ENCODE data around the gene PAQR8. TPM values are rescaled to one million over a fixed set of nuclear protein-coding genes. Genes with fewer than 3 reads are reported as not detected.

Gene PAQR8
- total and polyA plus RNA-seq, 2 of the 13 experiments (the other 11 are each of a cell fraction or from before 2014, with no cell fraction given), result 37.7 to 50.7 TPM

DNA sequence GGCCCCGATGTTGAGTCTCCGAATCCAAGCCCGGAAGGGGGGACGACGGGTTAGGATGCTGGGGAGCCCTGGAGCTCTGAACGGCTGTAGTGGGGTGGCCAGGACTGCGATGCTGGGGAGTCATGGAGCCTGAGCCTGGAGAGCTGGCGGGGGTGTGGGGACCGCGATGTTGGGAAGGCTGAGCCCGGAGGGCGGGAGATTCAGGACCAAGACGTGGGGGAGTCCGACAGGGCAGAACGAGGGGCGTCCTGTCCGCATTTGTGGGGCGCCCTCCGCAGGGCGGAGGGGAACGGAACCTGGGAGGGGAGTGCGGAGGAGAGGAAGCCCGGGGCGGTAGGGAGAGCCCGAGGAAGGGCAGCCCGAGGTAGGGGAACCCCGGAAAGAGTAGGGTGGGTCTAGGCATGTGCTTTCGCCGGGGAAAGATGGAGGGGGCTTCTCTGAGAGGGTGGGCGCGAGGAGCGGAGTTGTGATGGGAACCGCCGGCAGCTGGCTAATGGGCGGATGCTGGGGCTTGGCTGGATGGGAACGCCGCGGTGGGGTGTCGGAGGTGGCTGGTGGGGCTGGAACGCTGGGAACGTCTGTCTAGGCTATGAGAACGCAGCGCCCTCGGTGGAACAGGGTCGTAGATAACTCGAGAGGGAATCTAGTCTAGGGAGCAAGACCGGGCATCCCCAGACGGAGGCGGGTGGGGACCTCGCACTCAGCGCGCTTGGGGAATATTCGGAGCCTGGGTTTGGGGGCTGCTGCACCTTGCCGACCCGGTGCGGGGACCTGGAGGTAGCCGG, 684 bp downstream of the PAQR8 start (continued):
- TF ChIP-seq, protein P1, sequence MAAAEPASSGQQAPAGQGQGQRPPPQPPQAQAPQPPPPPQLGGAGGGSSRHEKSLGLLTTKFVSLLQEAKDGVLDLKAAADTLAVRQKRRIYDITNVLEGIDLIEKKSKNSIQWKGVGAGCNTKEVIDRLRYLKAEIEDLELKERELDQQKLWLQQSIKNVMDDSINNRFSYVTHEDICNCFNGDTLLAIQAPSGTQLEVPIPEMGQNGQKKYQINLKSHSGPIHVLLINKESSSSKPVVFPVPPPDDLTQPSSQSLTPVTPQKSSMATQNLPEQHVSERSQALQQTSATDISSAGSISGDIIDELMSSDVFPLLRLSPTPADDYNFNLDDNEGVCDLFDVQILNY (CRISPR knock-in tag; conservative IDR thresholded peaks at IDR 0.05), result no peak
- TF ChIP-seq ZNF777 (CRISPR knock-in tag; IDR thresholded peaks at IDR 0.05) (no peak), FOXA3 (CRISPR knock-in tag; IDR thresholded peaks at IDR 0.05) (no peak), CEBPG (CRISPR knock-in tag; IDR thresholded peaks at IDR 0.05) (no peak), NKX3-1 (CRISPR knock-in tag; IDR thresholded peaks at IDR 0.05) (no peak), ZFP36L2 (CRISPR knock-in tag; IDR thresholded peaks at IDR 0.05) (no peak), HNRNPUL1 (IDR thresholded peaks at IDR 0.05; ENCODE audit: low read depth, low read length) (no peak), ZSCAN30 (CRISPR knock-in tag; IDR thresholded peaks at IDR 0.05) (no peak), SUZ12 (IDR thresholded peaks at IDR 0.05; ENCODE audit: low read depth, low read length) (no peak), TGIF2 (CRISPR knock-in tag; IDR thresholded peaks at IDR 0.05) (no peak), ASH2L (IDR thresholded peaks at IDR 0.05; ENCODE audit: insufficient read length, low read depth, low read length) (peak; percentile 57), SNAI1 (CRISPR knock-in tag; IDR thresholded peaks at IDR 0.05; ENCODE audit: borderline replicate concordance) (no peak), ZNF549 (CRISPR knock-in tag; IDR thresholded peaks at IDR 0.05) (no peak), KDM5A (IDR thresholded peaks at IDR 0.05; ENCODE audit: borderline replicate concordance, low read length) (peak; percentile 48; the same call in 1 of the 2 replicates)
- TF ChIP-seq, protein P2, sequence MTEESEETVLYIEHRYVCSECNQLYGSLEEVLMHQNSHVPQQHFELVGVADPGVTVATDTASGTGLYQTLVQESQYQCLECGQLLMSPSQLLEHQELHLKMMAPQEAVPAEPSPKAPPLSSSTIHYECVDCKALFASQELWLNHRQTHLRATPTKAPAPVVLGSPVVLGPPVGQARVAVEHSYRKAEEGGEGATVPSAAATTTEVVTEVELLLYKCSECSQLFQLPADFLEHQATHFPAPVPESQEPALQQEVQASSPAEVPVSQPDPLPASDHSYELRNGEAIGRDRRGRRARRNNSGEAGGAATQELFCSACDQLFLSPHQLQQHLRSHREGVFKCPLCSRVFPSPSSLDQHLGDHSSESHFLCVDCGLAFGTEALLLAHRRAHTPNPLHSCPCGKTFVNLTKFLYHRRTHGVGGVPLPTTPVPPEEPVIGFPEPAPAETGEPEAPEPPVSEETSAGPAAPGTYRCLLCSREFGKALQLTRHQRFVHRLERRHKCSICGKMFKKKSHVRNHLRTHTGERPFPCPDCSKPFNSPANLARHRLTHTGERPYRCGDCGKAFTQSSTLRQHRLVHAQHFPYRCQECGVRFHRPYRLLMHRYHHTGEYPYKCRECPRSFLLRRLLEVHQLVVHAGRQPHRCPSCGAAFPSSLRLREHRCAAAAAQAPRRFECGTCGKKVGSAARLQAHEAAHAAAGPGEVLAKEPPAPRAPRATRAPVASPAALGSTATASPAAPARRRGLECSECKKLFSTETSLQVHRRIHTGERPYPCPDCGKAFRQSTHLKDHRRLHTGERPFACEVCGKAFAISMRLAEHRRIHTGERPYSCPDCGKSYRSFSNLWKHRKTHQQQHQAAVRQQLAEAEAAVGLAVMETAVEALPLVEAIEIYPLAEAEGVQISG (CRISPR knock-in tag; IDR thresholded peaks at IDR 0.05), result no peak; the same call in 1 of the 2 replicates
- TF ChIP-seq, protein P3, sequence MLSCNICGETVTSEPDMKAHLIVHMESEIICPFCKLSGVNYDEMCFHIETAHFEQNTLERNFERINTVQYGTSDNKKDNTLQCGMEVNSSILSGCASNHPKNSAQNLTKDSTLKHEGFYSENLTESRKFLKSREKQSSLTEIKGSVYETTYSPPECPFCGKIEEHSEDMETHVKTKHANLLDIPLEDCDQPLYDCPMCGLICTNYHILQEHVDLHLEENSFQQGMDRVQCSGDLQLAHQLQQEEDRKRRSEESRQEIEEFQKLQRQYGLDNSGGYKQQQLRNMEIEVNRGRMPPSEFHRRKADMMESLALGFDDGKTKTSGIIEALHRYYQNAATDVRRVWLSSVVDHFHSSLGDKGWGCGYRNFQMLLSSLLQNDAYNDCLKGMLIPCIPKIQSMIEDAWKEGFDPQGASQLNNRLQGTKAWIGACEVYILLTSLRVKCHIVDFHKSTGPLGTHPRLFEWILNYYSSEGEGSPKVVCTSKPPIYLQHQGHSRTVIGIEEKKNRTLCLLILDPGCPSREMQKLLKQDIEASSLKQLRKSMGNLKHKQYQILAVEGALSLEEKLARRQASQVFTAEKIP (CRISPR knock-in tag; IDR thresholded peaks at IDR 0.05; ENCODE audit: borderline replicate concordance), result no peak
- TF ChIP-seq, protein P4, sequence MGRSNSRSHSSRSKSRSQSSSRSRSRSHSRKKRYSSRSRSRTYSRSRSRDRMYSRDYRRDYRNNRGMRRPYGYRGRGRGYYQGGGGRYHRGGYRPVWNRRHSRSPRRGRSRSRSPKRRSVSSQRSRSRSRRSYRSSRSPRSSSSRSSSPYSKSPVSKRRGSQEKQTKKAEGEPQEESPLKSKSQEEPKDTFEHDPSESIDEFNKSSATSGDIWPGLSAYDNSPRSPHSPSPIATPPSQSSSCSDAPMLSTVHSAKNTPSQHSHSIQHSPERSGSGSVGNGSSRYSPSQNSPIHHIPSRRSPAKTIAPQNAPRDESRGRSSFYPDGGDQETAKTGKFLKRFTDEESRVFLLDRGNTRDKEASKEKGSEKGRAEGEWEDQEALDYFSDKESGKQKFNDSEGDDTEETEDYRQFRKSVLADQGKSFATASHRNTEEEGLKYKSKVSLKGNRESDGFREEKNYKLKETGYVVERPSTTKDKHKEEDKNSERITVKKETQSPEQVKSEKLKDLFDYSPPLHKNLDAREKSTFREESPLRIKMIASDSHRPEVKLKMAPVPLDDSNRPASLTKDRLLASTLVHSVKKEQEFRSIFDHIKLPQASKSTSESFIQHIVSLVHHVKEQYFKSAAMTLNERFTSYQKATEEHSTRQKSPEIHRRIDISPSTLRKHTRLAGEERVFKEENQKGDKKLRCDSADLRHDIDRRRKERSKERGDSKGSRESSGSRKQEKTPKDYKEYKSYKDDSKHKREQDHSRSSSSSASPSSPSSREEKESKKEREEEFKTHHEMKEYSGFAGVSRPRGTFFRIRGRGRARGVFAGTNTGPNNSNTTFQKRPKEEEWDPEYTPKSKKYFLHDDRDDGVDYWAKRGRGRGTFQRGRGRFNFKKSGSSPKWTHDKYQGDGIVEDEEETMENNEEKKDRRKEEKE (IDR thresholded peaks at IDR 0.05), result no peak
- TF ChIP-seq, protein P5, sequence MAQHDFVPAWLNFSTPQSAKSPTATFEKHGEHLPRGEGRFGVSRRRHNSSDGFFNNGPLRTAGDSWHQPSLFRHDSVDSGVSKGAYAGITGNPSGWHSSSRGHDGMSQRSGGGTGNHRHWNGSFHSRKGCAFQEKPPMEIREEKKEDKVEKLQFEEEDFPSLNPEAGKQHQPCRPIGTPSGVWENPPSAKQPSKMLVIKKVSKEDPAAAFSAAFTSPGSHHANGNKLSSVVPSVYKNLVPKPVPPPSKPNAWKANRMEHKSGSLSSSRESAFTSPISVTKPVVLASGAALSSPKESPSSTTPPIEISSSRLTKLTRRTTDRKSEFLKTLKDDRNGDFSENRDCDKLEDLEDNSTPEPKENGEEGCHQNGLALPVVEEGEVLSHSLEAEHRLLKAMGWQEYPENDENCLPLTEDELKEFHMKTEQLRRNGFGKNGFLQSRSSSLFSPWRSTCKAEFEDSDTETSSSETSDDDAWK (CRISPR knock-in tag; IDR thresholded peaks at IDR 0.05), result no peak
